Stimulated activated memory B cell treated with anti-CD40 and anti-IgM and Interleukin-4, amounts not matched to agents 10 μg/mL and 1 μg/mL and 100 μg/mL, for 72 hours (primary cell): ENCODE measurements around the gene PLCD1.
A peak's percentile ranks its signal among the peaks of the same experiment; 100 is the strongest.
"Not testable (repeated sequence)": the region's sequence is repeated elsewhere in the genome, so short reads cannot be mapped to it uniquely, and the experiment has no call there.

ENCODE experiments used
- ATAC-seq: fragments of 150-1000 bp; cut with Tn5 transposase; 2 replicates; pipeline ENCODE4 v1.10.0; 2021
- H3K27ac Mint-ChIP-seq: one replicate; pipeline ENCODE4 v1.8.0; 2022; ENCODE audit warnings: mild to moderate bottlenecking, mixed read lengths
- H3K27me3 Mint-ChIP-seq: one replicate; pipeline ENCODE4 v1.8.0; 2022; ENCODE audit warnings: mixed read lengths
- H3K36me3 Mint-ChIP-seq: one replicate; pipeline ENCODE4 v1.8.0; 2022; ENCODE audit warnings: mixed read lengths
- H3K4me1 Mint-ChIP-seq: one replicate; pipeline ENCODE4 v1.8.0; 2022; ENCODE audit warnings: mixed read lengths
- H3K4me3 Mint-ChIP-seq: one replicate; pipeline ENCODE4 v1.8.0; 2022; ENCODE audit warnings: mild to moderate bottlenecking, moderate library complexity, mixed read lengths
- H3K9me3 Mint-ChIP-seq: one replicate; pipeline ENCODE4 v1.8.0; 2022; ENCODE audit warnings: mixed read lengths

The PLCD1 gene

DNA sequence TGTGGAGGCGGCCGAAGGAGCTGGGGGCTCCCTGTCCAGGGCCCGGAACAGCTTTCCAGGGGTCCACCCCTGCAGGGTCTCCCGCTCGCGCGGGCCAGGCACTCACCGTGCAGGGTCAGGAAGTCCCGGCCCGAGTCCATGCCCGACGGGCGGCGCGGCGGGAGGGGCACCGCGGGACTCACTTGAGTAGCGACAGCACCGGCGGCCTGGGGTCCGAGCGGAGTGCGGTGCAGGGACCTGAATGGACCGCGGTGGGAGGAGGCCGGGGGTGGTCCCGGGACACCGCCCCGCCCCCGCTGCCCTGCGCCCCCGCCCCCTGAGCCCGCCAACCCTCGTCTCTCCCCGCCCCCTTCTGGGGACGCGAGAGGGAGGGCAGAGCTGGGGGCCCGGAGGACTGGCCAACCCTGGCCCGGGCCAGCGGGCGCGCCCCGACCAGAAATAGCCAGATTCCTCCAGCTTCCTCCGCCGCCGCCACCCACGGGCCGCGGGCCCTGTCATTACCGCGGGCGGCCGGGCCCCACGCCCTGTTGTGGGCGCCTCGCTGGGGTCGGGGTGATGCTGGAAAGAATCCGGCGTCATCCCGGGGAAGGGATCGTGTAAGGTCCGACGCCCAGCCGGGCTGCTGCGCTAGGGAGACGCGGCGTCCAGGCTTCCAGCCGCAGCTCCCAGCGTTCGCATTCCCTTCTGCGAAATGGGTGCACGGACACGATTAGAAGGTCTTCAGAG, at the start of gene PLCD1:
TSS of gene PLCD1 (minus strand) at position 243 of the 726 bp plus-strand sequence. CDS start at position 140, 103 bp downstream.
- Mint-ChIP-seq H3K36me3 (no peaks in the 10 kb centered on the region), H3K4me3 (peak within 1 kb of the TSS; percentile 38), H3K4me1 (peaks cover 20% of the 10 kb centered on the region), H3K9me3 (no peaks in the 10 kb centered on the region), H3K27me3 (peaks cover 56% of the 10 kb centered on the region), H3K27ac (no peak within 1 kb of the TSS)
- ATAC-seq, result no peak

DNA sequence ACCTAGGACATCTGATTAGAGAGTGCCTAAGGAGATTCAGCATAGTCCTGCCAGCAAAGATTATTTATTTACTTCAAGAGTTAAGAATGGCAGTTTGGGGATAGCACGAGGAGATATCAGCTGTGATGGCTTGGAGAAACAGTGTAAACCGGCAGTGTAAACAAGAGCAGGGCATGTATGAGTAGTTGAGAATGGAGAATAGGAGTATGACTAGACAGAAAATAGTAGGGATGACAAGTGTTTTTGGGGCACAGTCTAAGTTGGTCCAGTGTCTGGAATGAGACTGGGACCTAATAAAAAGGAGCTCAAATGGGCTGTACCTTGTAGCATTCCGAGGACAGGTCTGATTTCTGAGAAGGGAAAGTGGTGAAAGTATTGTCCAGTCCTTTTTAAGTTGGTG, 47.6 kb upstream of the PLCD1 start:
- H3K4me3 Mint-ChIP-seq, ATAC-seq, H3K9me3 Mint-ChIP-seq, H3K27ac Mint-ChIP-seq, H3K36me3 Mint-ChIP-seq, H3K4me1 Mint-ChIP-seq: not testable (repeated sequence)
- H3K27me3 Mint-ChIP-seq, result peaks cover 23% of the 10 kb centered on the region

DNA sequence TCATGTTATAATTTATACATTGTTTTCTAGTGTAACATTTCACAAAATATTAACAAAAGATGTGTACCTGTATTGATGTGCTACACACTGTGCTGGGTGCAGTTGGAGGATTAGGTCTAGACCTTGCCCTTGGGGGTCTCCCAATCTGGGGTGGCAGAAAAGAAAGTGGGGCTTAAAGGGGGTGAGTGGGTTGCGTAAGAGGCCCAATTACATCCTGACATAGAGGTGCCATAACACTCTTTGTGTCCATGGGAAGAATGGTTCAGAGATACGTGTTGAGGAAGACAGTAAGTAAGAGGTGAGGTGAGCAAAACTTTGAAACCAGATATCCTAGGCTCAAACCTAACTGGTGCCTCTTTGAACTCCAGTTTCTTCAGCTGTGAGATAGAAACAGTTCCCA, 40.6 kb upstream of the PLCD1 start:
- H3K9me3 Mint-ChIP-seq, result no peaks in the 10 kb centered on the region
- H3K27ac Mint-ChIP-seq, result no peak overlapping the region
- no peaks in the 10 kb centered on the region for H3K36me3 Mint-ChIP-seq
- no peaks in the 10 kb centered on the region for H3K4me1 Mint-ChIP-seq
- ATAC-seq, result no peak
- H3K4me3 Mint-ChIP-seq, result no peak overlapping the region
- H3K27me3 Mint-ChIP-seq, result peaks cover 7% of the 10 kb centered on the region

DNA sequence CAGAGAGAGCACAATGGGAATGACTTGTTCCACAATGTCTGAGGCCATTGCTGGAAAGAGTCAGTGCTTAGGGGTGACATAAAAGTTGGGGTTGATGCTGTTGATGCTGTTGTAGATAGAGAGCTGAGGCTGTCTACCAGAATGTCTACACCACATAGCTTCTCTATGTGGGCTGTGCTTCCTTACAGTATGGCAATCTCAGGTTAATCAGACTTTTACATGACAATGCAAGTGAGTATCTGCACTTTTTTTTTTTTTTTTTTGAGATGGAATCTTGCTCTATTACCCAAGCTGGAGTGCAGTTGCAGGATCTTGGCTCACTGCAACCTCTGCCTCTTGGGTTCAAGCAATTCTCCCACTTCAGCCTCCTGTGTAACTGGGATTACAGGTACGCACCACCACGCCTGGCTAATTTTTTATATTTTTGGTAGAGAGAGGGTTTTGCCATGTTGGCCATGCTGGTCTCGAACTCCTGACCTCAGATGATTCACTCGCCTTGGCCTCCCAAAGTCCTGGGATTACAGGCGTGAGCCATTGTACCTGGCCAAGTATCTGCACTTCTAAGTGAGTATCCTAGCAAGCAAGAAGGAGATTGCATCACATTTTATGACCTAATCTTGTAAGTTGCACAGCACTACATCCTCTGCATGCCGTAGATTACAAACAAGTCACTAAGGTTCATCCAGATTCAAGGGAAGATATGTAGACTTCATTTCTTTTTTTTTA, 38.2 kb upstream of the PLCD1 start:
- no peaks in the 10 kb centered on the region for H3K36me3 Mint-ChIP-seq
- no peaks in the 10 kb centered on the region for H3K27me3 Mint-ChIP-seq
- ATAC-seq, result no peak
- no peaks in the 10 kb centered on the region for H3K4me1 Mint-ChIP-seq
- H3K9me3 Mint-ChIP-seq, result no peaks in the 10 kb centered on the region
- H3K27ac Mint-ChIP-seq, result no peak overlapping the region
- no peak overlapping the region for H3K4me3 Mint-ChIP-seq

DNA sequence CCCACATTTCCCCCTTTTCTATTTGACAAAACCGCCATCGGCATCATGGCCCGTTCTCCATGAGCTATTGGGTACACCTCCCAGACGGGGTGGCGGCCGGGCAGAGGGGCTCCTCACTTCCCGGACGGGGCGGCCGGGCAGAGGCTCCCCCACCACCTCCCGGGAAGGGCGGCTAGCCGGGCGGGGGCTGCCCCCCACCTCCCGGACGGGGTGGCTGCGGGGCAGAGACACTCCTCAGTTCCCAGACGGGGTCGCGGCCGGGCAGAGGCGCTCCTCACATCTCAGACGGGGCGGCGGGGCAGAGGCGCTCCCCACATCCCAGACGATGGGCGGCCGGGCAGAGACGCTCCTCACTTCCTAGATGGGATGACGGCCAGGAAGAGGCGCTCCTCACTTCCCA, 35.0 kb upstream of the PLCD1 start:
- H3K27me3 Mint-ChIP-seq, H3K9me3 Mint-ChIP-seq, H3K4me3 Mint-ChIP-seq, H3K27ac Mint-ChIP-seq, ATAC-seq, H3K36me3 Mint-ChIP-seq, H3K4me1 Mint-ChIP-seq: not testable (repeated sequence)

DNA sequence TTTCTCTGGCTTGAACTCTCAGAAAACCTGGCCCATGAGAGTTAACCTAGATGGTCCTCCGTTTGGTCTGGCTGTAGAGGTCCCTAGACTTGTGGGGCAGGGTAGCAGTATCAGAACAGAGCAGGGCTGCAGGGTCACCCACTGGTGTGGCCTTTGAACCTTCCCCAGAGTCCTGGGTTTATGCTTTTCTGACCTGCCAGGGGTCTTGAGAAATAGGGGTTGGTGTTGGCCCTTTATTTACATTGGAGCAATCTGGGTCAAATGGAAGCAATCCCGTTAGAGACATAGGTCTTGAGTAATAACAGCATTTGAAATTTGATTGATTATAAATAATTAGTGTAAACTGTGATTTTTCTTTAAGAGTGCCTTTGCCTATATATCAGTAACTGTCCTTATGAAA, 33.4 kb upstream of the PLCD1 start:
- H3K27me3 Mint-ChIP-seq, result peaks cover 7% of the 10 kb centered on the region
- H3K4me1 Mint-ChIP-seq, result no peaks in the 10 kb centered on the region
- ATAC-seq, result no peak
- H3K9me3 Mint-ChIP-seq, result no peaks in the 10 kb centered on the region
- H3K36me3 Mint-ChIP-seq, result no peaks in the 10 kb centered on the region
- H3K27ac Mint-ChIP-seq, result no peak overlapping the region
- no peak overlapping the region for H3K4me3 Mint-ChIP-seq

DNA sequence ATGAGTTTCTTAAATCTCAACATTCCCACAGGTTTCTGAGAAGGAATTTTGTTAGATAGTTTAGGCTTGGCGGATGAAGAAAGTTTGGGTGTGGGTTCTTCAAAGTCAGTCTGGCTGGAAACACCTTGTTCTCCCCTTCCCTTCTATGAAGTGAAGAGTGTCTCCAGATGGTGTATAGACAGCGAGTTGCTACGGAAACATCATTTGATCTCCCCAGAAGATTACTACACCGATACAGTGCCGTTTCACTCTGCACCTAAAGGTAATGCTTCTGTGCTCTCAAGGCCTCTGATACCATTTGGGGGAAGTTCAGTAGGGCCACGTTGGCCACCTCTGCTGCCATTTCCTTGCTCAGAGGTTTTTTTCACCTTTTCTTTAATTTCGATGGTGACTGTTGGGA, 30.1 kb upstream of the PLCD1 start:
- Mint-ChIP-seq H3K27me3 (peaks cover 7% of the 10 kb centered on the region), H3K4me3 (no peak overlapping the region), H3K36me3 (no peaks in the 10 kb centered on the region), H3K9me3 (no peaks in the 10 kb centered on the region), H3K4me1 (no peaks in the 10 kb centered on the region), H3K27ac (no peak overlapping the region)
- ATAC-seq, result no peak

DNA sequence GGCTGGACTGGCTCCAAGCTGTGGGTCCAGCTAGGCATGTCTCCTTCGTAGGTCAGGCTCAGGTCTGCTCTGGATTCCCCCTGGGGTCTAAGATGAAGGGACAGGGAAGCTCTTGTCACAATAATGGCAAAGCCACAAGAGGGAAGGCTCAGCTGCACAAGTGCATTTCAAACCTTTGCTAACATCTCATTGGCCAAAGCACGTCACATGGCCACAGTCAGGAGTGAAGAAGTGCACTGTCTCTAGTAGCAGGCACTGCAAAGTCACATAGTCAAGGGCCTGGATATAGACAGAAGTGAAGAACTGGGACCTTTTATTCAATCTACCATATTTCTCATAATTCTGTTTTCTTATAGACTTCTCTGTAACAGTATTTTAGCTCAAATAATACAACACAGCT, 29.7 kb upstream of the PLCD1 start:
- peaks cover 7% of the 10 kb centered on the region for H3K27me3 Mint-ChIP-seq
- no peaks in the 10 kb centered on the region for H3K36me3 Mint-ChIP-seq
- no peak for ATAC-seq
- no peak overlapping the region for H3K27ac Mint-ChIP-seq
- H3K4me1 Mint-ChIP-seq, result no peaks in the 10 kb centered on the region
- no peaks in the 10 kb centered on the region for H3K9me3 Mint-ChIP-seq
- no peak overlapping the region for H3K4me3 Mint-ChIP-seq

DNA sequence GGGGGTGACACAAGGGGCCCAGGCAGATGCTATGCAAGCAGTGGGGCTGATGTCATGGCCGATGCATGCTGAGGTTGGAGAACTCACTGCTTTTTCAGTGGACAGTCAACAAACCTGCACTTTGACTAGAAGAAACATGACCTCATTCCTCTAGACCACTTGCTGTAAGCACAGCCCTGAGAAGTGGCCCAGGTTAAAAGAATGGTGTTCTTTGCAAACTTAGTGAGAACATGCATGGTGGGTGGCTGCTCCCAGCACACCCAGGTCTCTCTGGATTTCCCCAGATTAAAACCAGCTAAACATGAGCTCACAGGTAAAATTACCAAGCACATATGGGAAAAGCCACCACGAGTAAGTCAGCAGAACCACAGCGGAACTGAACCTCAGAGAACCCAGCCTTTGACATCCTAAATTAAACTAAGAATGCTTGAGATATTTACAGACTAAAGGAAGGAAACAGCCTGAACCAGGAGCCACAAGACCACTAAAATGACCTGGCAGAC, 25.1 kb upstream of the PLCD1 start:
- no peak overlapping the region for H3K4me3 Mint-ChIP-seq
- peaks cover 16% of the 10 kb centered on the region for H3K27me3 Mint-ChIP-seq
- H3K9me3 Mint-ChIP-seq, result no peaks in the 10 kb centered on the region
- H3K4me1 Mint-ChIP-seq, result no peaks in the 10 kb centered on the region
- no peak overlapping the region for H3K27ac Mint-ChIP-seq
- no peaks in the 10 kb centered on the region for H3K36me3 Mint-ChIP-seq
- no peak for ATAC-seq

DNA sequence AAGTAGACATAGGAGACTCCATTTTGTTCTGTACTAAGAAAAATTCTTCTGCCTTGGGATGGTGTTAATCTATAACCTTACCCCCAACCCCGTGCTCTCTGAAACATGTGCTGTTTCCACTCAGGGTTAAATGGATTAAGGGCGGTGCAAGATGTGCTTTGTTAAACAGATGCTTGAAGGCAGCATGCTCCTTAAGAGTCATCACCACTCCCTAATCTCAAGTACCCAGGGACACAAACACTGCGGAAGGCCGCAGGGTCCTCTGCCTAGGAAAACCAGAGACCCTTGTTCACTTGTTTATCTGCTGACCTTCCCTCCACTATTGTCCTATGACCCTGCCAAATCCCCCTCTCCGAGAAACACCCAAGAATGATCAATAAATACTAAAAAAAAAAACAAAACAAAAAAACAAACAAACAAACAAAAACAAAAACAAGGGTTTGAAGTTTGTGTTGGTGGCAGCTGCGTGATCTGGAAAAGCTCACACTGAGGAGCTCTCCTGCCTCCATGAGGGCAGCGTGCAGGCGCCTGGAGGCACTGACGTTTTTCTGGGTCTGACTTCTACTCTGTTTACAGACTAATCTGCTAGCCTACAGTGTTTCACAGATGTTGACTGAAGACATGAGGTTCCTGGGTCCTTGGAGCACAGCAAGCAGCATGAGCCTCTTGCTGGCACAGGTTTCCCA, 24.5 kb upstream of the PLCD1 start:
- ATAC-seq, H3K4me1 Mint-ChIP-seq, H3K4me3 Mint-ChIP-seq, H3K36me3 Mint-ChIP-seq, H3K9me3 Mint-ChIP-seq, H3K27ac Mint-ChIP-seq: not testable (repeated sequence)
- peaks cover 16% of the 10 kb centered on the region for H3K27me3 Mint-ChIP-seq

DNA sequence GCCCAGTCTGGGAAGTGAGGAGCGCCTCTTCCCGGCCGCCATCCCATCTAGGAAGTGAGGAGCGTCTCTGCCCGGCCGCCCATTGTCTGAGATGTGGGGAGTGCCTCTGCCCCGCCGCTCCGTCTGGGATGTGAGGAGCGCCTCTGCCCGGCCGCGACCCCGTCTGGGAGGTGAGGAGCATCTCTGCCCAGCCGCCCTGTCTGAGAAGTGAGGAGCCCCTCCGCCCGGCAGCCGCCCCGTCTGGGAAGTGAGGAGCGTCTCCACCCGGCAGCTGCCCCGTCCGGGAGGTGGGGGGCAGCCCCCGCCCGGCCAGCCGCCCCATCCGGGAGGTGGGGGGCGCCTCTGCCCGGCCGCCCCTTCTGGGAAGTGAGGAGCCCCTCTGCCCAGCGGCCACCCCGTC, 23.8 kb upstream of the PLCD1 start:
- H3K9me3 Mint-ChIP-seq, H3K4me1 Mint-ChIP-seq, ATAC-seq, H3K36me3 Mint-ChIP-seq, H3K4me3 Mint-ChIP-seq, H3K27ac Mint-ChIP-seq: not testable (repeated sequence)
- H3K27me3 Mint-ChIP-seq, result peaks cover 16% of the 10 kb centered on the region

DNA sequence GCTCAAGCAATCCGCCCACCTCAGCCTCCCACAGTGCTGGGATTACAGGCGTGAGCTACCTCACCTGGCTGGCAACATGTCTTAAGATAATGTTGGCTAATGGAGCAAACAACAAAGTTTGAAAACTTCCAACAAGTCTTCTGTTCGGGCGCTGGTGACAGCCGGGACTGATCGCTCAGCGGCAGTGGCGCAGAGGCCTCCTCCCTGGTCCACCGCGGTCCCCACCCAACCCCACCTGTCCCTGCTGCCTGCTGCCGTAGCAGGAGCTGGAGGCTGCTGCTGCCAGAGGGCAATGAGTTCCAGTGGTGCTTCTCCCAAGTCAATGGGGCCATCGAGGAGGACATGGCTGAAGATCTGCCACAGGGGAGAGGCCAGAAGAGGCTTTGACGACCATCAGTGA, 21.7 kb upstream of the PLCD1 start:
- ATAC-seq, result no peak
- peaks cover 16% of the 10 kb centered on the region for H3K27me3 Mint-ChIP-seq
- H3K27ac Mint-ChIP-seq, result no peak overlapping the region
- H3K4me1 Mint-ChIP-seq, result no peaks in the 10 kb centered on the region
- no peak overlapping the region for H3K4me3 Mint-ChIP-seq
- H3K36me3 Mint-ChIP-seq, result no peaks in the 10 kb centered on the region
- H3K9me3 Mint-ChIP-seq, result no peaks in the 10 kb centered on the region

DNA sequence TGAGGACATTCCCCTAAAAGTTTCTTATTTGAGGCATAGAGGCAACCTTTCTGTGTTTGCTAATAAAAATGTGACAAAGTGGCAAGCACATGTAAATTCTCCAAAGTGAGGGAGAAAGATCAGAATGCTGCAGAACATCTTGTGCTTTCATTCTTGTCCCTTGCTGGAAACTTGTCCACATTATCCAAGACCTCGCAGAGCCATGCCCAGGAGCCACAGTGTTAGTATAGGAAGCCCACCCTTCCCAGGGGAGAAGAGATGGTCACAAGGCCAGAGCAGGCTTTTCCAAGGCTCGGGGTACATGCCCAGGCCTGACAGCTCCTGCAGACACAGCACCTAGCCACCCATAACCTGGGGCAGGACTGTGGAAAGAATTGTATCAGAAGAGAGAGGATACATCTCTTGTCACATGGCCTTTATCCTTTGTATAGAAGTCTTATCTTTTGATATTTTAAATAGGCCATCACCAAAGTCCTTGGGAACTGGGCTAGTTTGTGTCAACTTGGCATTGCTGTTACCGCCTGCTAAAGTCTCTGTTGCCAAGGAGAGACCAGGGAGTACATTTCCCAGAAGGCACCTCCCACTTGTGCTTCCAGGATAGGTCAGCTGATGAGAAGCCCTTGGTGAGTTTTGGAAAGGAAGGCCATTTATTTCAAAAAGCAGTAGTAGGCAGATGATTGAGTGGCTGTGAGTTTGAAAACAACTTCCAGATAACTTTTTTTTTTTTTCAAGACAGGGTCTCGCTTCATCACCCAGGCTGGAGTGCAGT, 20.1 kb upstream of the PLCD1 start:
- Mint-ChIP-seq H3K27ac (no peak overlapping the region), H3K4me3 (no peak overlapping the region), H3K4me1 (no peaks in the 10 kb centered on the region), H3K36me3 (no peaks in the 10 kb centered on the region), H3K27me3 (peaks cover 16% of the 10 kb centered on the region), H3K9me3 (no peaks in the 10 kb centered on the region)
- ATAC-seq, result no peak

DNA sequence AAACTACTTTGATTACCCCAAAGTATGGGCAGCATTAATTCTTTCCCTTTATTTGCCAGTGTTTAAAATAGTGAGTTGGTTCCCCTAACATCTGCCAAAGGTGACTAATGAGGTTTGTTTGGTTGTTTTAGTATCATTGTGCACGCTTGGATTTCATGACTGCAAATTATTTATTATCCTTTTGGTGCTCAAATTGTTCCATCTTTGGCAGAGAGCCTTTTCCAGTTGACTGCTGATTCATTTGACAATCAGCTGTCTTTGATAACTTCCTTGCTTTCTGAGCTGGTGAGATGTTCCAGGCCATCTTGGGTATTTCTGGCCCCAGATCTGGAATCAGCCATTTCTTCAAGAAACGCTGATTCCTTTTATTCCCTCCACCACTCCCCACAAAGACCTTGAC, 18.5 kb upstream of the PLCD1 start:
- Mint-ChIP-seq H3K9me3 (no peaks in the 10 kb centered on the region), H3K27me3 (peaks cover 16% of the 10 kb centered on the region), H3K27ac (no peak overlapping the region), H3K4me1 (no peaks in the 10 kb centered on the region), H3K36me3 (no peaks in the 10 kb centered on the region), H3K4me3 (no peak overlapping the region)
- no peak for ATAC-seq

DNA sequence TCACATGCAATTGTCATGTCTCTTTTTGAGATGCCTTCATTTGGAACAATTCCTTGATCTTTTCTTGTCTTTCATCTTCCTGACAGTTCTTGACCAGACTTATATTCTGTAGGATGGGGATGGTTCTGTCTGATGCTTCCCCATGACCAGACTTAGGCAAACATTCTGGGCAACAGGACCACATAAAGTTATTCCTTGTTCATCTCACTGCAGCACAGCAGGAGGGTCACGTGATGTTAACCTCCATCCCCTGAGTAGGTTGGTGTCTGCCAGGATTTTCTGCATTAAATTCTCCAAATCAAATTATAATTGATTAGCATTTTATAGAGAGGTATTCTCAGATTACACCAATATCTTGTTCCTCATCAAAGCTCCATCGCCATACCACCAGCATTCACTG, 17.4 kb upstream of the PLCD1 start:
- no peak for ATAC-seq

More for the DNA sequence above, 17.4 kb upstream of the PLCD1 start:
- Mint-ChIP-seq H3K27ac (no peak overlapping the region), H3K27me3 (peaks cover 12% of the 10 kb centered on the region), H3K36me3 (no peaks in the 10 kb centered on the region), H3K4me3 (no peak overlapping the region), H3K9me3 (no peaks in the 10 kb centered on the region), H3K4me1 (no peaks in the 10 kb centered on the region)
